SK-N-MC (cell line): ENCODE results near the gene DCAF8.

Source experiments
- EZH2 ChIP-seq: fragments of 200-600 bp; sonication (generic); IDR thresholded peaks from one replicate; pipeline ENCODE4 v1.6.1; 2017; ENCODE audit warnings: antibody characterized with exemption
- FOXP2 ChIP-seq: optimal IDR thresholded peaks from 2 replicates; pipeline ENCODE3; 2011; ENCODE audit warnings: mild to moderate bottlenecking, moderate library complexity; ENCODE audit not compliant: insufficient read depth; ENCODE audit errors: extremely low read length, control extremely low read depth
- POLR2AphosphoS5 ChIP-seq: IDR thresholded peaks from 2 replicates; pipeline ENCODE4 v1.6.1; 2012; ENCODE audit warnings: mild to moderate bottlenecking, low read depth, low read length, borderline replicate concordance

DNA sequence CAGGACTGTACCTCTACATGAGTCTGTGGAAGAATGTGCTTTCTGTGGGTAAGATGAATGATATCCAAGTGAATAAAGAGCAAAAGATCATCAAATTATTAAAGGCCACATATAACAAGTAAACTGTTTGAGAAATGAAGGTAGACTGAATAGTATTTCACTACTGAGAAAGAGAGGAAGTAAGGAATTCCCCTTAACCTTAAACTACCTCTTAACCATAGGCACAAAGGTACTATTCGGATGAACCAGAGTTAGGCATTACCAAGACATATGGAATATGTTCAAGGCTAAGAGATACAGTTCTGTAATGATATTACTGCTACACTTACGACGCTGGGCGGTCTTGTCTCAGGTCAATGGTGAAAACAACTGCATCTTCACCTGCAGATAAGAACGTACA, 25.5 kb downstream of the DCAF8 start:
- TF ChIP-seq POLR2AphosphoS5 (no peak), EZH2 (no peak), FOXP2 (no peak)
